ENCODE results near the gene CREB3L2. TPM values are rescaled to one million over a fixed set of nuclear protein-coding genes. Genes with fewer than 3 reads are reported as not detected.

CREB3L2 gene
- total and polyA plus RNA-seq, 10 of the 15 experiments (the other 5 are each of a cell fraction or from before 2014, with no cell fraction given), result 6.4 to 67.1 (median 26.2) TPM

GRCh38 chr7:137838706-137839315 is 163.1 kb downstream of the CREB3L2 start:
- POLR2A ChIA-PET, result interaction anchor here (1.0 to 4.8 kb wide), 5 partner anchors 9 to 64 kb away, joined by 3 to 24 read pairs (median 3); no protein-coding TSS in a partner anchor
- intact Hi-C loops (cut with micrococcal nuclease; ENCODE audit: unreplicated experiment), result no loop called here
- FAIRE-seq, result no peak
- 26% methylated on average over 7 of the region's 7 CpGs for WGBS (ENCODE audit: insufficient coverage, insufficient replicate concordance, low lambda C conversion rate, missing lambda C conversion rate)
- H3K36me3 ChIP-seq (ENCODE audit: control insufficient read depth in 2 of 2, insufficient read depth in 2 of 2, low read length in 1 of 2), result no peaks in the 10 kb centered on the region
- RAD21 ChIA-PET (ENCODE audit: unreplicated experiment), result interaction anchor here (1.0 to 7.9 kb wide), 5 partner anchors 14 to 181 kb away, joined by 3 to 109 read pairs (median 6); no protein-coding TSS in a partner anchor
- no peak overlapping the region for H3K27ac ChIP-seq (ENCODE audit: control insufficient read depth, insufficient read depth)
- no peak overlapping the region for H2AFZ ChIP-seq (ENCODE audit: control insufficient read depth, low read depth, low read length)
- TF ChIP-seq MYB (IDR thresholded peaks at IDR 0.05; ENCODE audit: borderline replicate concordance, low read depth, low read length) (no peak), MEF2B (IDR thresholded peaks at IDR 0.05; ENCODE audit: partially characterized antibody, poor library complexity, severe bottlenecking) (no peak), ZBED1 (IDR thresholded peaks at IDR 0.05; ENCODE audit: borderline replicate concordance) (no peak), E2F8 (IDR thresholded peaks at IDR 0.05; ENCODE audit: low read depth, partially characterized antibody) (no peak), BCL3 (IDR thresholded peaks at IDR 0.05; ENCODE audit: borderline replicate concordance, insufficient read depth, low read depth, low read length, poor library complexity, severe bottlenecking) (no peak), MAX (IDR thresholded peaks at IDR 0.05; ENCODE audit: low read depth, low read length) (no peak), NFYA (IDR thresholded peaks at IDR 0.05; ENCODE audit: borderline replicate concordance, low read depth, low read length) (no peak), BRCA1 (IDR thresholded peaks at IDR 0.05; ENCODE audit: low read depth, low read length) (no peak), NR2C1 (IDR thresholded peaks at IDR 0.05) (no peak), NKRF (conservative IDR thresholded peaks at IDR 0.05) (no peak), ATF2 (IDR thresholded peaks at IDR 0.05; ENCODE audit: low read length) (no peak), SMAD1 (IDR thresholded peaks at IDR 0.05; ENCODE audit: low read depth, partially characterized antibody) (no peak), IRF3 (IDR thresholded peaks at IDR 0.05) (no peak)
- ATAC-seq, result no peak
- SMC1A ChIA-PET (ENCODE audit: uncharacterized antibody, unreplicated experiment), result interaction anchor here (1.4 to 13.7 kb wide), 14 partner anchors 12 to 182 kb away, joined by 3 to 281 read pairs (median 14); no protein-coding TSS in a partner anchor
- no peak overlapping the region for H3K9ac ChIP-seq (ENCODE audit: control insufficient read depth, insufficient read depth, low read length)
- no peak for DNase-seq (ENCODE audit: low read depth, low spot score)
- no TSS peak for BruUV-seq (replicated peaks)
- H3K27me3 ChIP-seq (replicated peaks in 1 of 2; ENCODE audit: control insufficient read depth in 2 of 2, insufficient read depth in 2 of 2, low read length in 1 of 2), result no peaks in the 10 kb centered on the region
- no peaks in the 10 kb centered on the region for H3K4me1 ChIP-seq (ENCODE audit: control insufficient read depth, insufficient read depth, low read length)
- no peak overlapping the region for H3K4me2 ChIP-seq (ENCODE audit: control insufficient read depth, insufficient read depth)
- CTCF ChIA-PET, result interaction anchor here (1.6 to 3.2 kb wide), 4 partner anchors 10 to 182 kb away, joined by 4 to 15 read pairs (median 6); no protein-coding TSS in a partner anchor
- H3K4me3 ChIP-seq, result no peak overlapping the region
- in situ Hi-C loops (cut with MboI), result no loop called here
- H4K20me1 ChIP-seq (ENCODE audit: control insufficient read depth, insufficient read depth), result no peaks in the 10 kb centered on the region
- H3K9me3 ChIP-seq (replicated peaks; ENCODE audit: control insufficient read depth, insufficient read depth, low read length), result no peaks in the 10 kb centered on the region; the same call in 2 of the 3 replicates
- H3K79me2 ChIP-seq (ENCODE audit: control insufficient read depth, insufficient read depth, low read length), result no peaks in the 10 kb centered on the region

Measured in GM12878 (cell line).